ENCODE data around the gene SMPD3. TPM values are rescaled to one million over a fixed set of nuclear protein-coding genes. Genes with fewer than 3 reads are reported as not detected.

The SMPD3 gene
- total RNA-seq, 1 donor from 2014 or later, result 0.16 TPM

DNA sequence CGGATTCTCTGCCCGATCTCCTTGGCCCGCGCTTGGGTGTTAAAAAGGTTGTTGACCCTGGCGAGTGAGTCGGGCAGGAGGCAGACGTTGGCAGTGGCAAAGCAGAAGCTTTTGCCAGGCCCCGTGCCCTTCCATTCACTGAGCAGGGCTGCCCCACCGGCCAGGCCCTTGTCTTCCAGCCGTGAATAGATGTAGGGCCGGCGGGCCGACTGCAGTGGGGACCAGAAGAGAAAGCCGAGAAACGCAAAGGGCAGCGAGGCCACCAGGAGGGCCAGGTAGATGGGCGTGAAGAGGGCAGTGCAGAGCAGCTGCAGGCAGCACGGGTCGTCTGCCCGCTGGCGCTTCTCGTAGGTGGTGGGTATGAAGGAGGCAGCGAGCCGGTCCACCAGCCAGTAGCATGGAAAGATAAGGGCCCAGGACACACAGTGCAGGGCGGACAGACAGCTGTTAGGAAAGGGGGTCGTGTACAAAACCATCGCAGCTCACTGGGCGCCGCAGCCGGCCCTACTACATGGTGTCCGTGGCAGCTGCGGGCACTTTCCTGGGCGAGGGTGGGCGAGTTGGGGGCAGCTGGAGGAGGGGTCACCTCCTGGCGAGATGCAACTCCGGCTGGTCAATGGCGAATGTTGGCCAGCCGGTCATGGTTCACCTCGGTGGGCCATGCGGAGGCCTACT, 76.5 kb downstream of the SMPD3 start:
- DNase-seq, result no peak
- no peaks in the 10 kb centered on the region for H3K9me3 ChIP-seq (replicated peaks)
- no peaks in the 10 kb centered on the region for H3K36me3 ChIP-seq
- peaks cover 20% of the 10 kb centered on the region for H3K27me3 ChIP-seq (ENCODE audit: low read depth)
- no peak overlapping the region for H3K27ac ChIP-seq (replicated peaks)
- TF ChIP-seq CTCF (IDR thresholded peaks at IDR 0.05; ENCODE audit: borderline replicate concordance), result no peak
- H3K4me1 ChIP-seq, result no peaks in the 10 kb centered on the region
- no peak overlapping the region for H3K4me3 ChIP-seq
- intact Hi-C loops (cut with micrococcal nuclease), result no loop called here

- no peaks in the 10 kb centered on the region for H3K9me3 ChIP-seq (replicated peaks)
- no peak for DNase-seq
- H3K4me1 ChIP-seq, result no peaks in the 10 kb centered on the region
- no peak overlapping the region for H3K4me3 ChIP-seq
- no peaks in the 10 kb centered on the region for H3K36me3 ChIP-seq
- no peak overlapping the region for H3K27ac ChIP-seq (replicated peaks)
- peaks cover 26% of the 10 kb centered on the region for H3K27me3 ChIP-seq (ENCODE audit: low read depth)
- intact Hi-C loops (cut with micrococcal nuclease), result no loop called here
- no peak for TF ChIP-seq CTCF (IDR thresholded peaks at IDR 0.05; ENCODE audit: borderline replicate concordance)
These were observed 77.0 kb downstream of the SMPD3 start for GRCh38 chr16:68371276-68371651.

DNA sequence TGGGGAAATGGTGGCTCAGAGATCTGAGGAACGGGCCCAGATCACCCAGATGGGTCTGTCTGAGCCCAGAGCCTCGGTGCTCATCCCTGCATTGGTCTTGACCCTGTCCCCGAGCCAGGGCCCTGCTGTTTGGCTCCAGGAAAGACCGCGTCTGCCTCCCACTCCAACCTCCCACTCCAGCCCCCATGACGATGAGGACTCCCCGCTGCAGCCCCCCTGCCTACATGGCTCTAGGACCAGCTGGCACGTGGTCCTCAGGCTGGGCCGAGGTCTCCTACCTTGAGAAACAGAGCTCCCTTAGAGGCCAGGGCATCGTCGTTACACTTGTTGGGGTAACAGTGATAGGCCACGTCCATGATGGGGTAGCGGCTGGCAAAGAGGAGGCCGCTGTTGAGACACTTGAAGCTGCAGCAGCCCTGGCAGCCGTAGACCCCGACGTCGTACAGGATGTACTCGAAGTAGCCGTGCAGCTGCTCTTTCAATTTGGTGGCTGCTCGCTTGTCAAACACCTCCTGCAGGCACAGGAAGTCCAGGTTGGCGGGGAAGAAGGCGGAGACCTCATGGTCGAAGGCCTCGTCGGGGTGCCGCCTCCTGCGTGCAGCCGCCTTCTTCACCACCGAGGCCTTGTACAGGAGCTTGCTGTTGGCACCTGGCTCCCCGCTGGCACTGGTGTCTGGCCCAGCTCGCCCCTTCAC, 77.6 kb downstream of the SMPD3 start:
- Histone ChIP-seq H3K4me1 (no peaks in the 10 kb centered on the region), H3K4me3 (no peak overlapping the region), H3K36me3 (no peaks in the 10 kb centered on the region), H3K9me3 (replicated peaks) (no peaks in the 10 kb centered on the region), H3K27ac (replicated peaks) (no peak overlapping the region), H3K27me3 (ENCODE audit: low read depth) (peaks cover 31% of the 10 kb centered on the region)
- no peak for TF ChIP-seq CTCF (IDR thresholded peaks at IDR 0.05; ENCODE audit: borderline replicate concordance)
- DNase-seq, result no peak
- intact Hi-C loops (cut with micrococcal nuclease), result no loop called here

DNA sequence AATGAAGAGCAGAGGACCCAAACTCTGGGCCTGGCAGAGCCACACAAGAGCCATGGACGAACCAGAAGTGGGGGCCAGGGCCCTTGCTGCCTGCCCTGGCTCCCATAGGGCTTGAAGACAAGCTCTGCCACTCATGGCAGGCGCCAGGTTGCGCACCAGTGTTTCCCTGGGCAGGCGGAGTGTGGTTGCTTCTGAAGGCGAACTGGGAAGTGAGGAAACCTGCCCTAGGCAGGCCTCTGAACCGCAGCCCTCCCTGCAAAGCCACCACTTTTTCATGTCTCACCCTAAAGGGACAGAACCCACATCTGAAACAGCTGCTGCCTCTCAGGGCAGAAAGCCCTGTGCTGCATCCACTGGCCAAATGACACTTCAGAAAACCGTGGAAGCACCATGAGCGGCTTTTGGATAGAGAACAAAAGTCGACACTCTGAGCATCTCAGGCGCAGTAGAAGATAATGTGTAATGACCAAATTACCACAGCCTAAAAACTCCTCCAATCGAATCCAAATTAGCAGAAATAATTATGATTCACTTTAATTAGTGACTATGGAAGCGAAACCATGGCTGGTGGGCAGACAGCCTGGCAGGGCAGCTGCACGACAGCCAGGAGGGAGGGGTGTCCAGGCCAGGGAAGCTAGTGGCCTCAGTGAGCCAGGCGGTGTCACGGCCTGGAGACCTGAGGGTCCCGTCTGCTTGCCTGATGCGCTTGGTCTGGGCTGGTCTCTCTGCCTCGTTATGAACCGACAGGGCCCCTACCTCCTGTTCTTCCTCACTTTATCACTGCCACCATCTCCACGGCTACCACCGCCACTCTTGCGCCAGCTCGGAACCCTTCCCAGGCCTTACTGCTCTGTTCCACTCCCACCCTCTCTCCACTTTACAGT, 78.4 kb downstream of the SMPD3 start:
- no peak for DNase-seq

More for the DNA sequence above, 78.4 kb downstream of the SMPD3 start:
- intact Hi-C loops (cut with micrococcal nuclease), result no loop called here
- Histone ChIP-seq H3K9me3 (replicated peaks) (no peaks in the 10 kb centered on the region), H3K36me3 (no peaks in the 10 kb centered on the region), H3K4me3 (no peak overlapping the region), H3K27ac (replicated peaks) (no peak overlapping the region), H3K4me1 (no peaks in the 10 kb centered on the region), H3K27me3 (ENCODE audit: low read depth) (peaks cover 36% of the 10 kb centered on the region)
- no peak for TF ChIP-seq CTCF (IDR thresholded peaks at IDR 0.05; ENCODE audit: borderline replicate concordance)
